ENCODE measurements around the gene CREG1. TPM values are rescaled to one million over a fixed set of nuclear protein-coding genes. Genes with fewer than 3 reads are reported as not detected.

CREG1 gene
- total and polyA plus RNA-seq, 7 donors, result 19.2 to 118 (median 35.5) TPM

GRCh38 chr1:167502719-167503462 lies 50.7 kb downstream of the CREG1 start:
- ATAC-seq (no peak), DNase-seq (no peak)
- 44 to 52% (median 51%) methylated on average over 4 of the region's 4 CpGs for WGBS, 3 donors
- H3K27ac ChIP-seq, result no peak overlapping the region
- intact Hi-C loops (cut with DNase I), result no loop called here
- H3K27me3 ChIP-seq (ENCODE audit: insufficient read depth in 3 of 3, low read length in 2 of 3), result peaks cover 0 to 2% (median 0%) of the 10 kb centered on the region in 3 donors
- TF ChIP-seq CTCF (IDR thresholded peaks at IDR 0.05), result no peak
- no peaks in the 10 kb centered on the region for H3K4me1 ChIP-seq
- H3K9me3 ChIP-seq, result no peaks in the 10 kb centered on the region
- no peak overlapping the region for H3K4me3 ChIP-seq
- H3K36me3 ChIP-seq (ENCODE audit: insufficient read depth in 1 of 2, low read depth in 1 of 2), result no peaks in the 10 kb centered on the region

GRCh38 chr1:167502192-167502551 lies 51.4 kb downstream of the CREG1 start:
- no peaks in the 10 kb centered on the region for H3K4me1 ChIP-seq
- no peak overlapping the region for H3K27ac ChIP-seq
- H3K9me3 ChIP-seq, result no peaks in the 10 kb centered on the region
- DNase-seq, result no peak
- ATAC-seq, result no peak
- no peak for TF ChIP-seq CTCF (IDR thresholded peaks at IDR 0.05)
- 84 to 88% (median 86%) methylated on average over 5 of the region's 5 CpGs for WGBS, 3 donors
- H3K4me3 ChIP-seq, result no peak overlapping the region
- H3K27me3 ChIP-seq (ENCODE audit: insufficient read depth in 3 of 3, low read length in 2 of 3), result peaks cover 0 to 2% (median 0%) of the 10 kb centered on the region in 3 donors
- H3K36me3 ChIP-seq (ENCODE audit: insufficient read depth in 1 of 2, low read depth in 1 of 2), result no peaks in the 10 kb centered on the region
- intact Hi-C loops (cut with DNase I), result no loop called here

- no peak for ATAC-seq
- no peak for DNase-seq
- Histone ChIP-seq H3K4me3 (no peak overlapping the region), H3K27me3 (ENCODE audit: insufficient read depth in 3 of 3, low read length in 2 of 3) (peaks cover 0 to 2% (median 0%) of the 10 kb centered on the region in 3 donors), H3K27ac (no peak overlapping the region), H3K4me1 (no peaks in the 10 kb centered on the region), H3K9me3 (no peaks in the 10 kb centered on the region), H3K36me3 (ENCODE audit: insufficient read depth in 1 of 2, low read depth in 1 of 2) (no peaks in the 10 kb centered on the region)
- intact Hi-C loops (cut with DNase I), result no loop called here
- no peak for TF ChIP-seq CTCF (IDR thresholded peaks at IDR 0.05)
- 68 to 75% (median 74%) methylated on average over 10 of the region's 10 CpGs for WGBS, 3 donors
These were observed 51.9 kb downstream of the CREG1 start for GRCh38 chr1:167501515-167502191.

- no peak overlapping the region for H3K4me3 ChIP-seq
- H3K27ac ChIP-seq, result no peak overlapping the region
- no peak for ATAC-seq
- DNase-seq, result no peak
- TF ChIP-seq CTCF (IDR thresholded peaks at IDR 0.05), result no peak
- no peaks in the 10 kb centered on the region for H3K9me3 ChIP-seq
- 78 to 87% (median 84%) methylated on average over 4 of the region's 4 CpGs for WGBS, 3 donors
- no peaks in the 10 kb centered on the region for H3K4me1 ChIP-seq
- no peaks in the 10 kb centered on the region for H3K36me3 ChIP-seq (ENCODE audit: insufficient read depth in 1 of 2, low read depth in 1 of 2)
- H3K27me3 ChIP-seq (ENCODE audit: insufficient read depth in 3 of 3, low read length in 2 of 3), result peaks cover 0 to 2% (median 0%) of the 10 kb centered on the region in 3 donors
- intact Hi-C loops (cut with DNase I), result no loop called here
These were observed 53.2 kb downstream of the CREG1 start for GRCh38 chr1:167500283-167500860.
